Fibroblast of upper back skin (primary cell): ENCODE data around the gene TSPEAR.

Experiments used
- DNase-seq: peaks from one replicate; pipeline ENCODE4 v3.0.0-alpha.2; 2013

TSPEAR gene

GRCh38 chr21:44524414-44525371 is 186.7 kb downstream of the TSPEAR start:
- no peak for DNase-seq

- no peak for DNase-seq
These were observed 187.6 kb downstream of the TSPEAR start for GRCh38 chr21:44523567-44524413.

- no peak for DNase-seq
These were observed 188.6 kb downstream of the TSPEAR start for GRCh38 chr21:44522753-44523204.

DNA sequence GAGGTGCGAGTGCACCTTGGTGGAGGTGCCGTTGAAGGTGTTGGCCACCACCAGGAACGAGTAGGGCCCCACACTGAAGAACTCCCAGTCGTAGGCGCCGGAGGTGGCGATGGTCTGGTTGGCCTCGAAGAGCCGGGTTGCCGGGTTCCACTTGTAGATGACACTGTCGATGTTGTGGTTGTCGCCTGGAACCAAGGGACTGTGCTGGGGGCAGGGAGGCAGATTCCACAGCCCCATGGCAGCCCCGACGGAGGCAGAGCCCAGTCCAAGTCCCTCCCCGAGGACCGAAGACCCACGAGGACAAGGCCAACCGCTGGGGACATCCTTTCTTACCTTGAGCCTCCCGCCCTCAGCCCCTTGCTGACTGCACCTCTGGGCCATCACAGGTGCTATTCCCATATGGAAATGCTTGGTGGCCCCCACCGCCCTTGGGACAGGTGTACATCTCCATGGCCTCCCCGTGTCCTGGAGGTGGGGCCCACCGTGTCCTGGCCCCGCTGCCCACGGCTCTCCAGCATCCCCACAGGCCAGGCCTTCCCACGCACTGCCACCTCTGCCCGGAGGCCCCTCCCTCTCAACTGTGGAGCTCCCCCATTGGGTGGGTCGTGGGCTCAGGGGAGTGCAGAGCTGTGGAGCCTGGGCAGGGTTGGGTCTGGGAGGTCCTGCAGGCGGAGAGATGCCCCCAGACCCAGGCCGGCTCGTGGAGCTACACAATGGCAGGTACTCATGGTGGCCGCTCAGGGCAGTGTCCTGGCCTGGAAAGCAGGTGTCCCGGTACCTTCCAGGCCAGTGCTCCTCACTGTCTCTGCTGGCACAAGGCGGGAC is 189.2 kb downstream of the TSPEAR start:
- no peak for DNase-seq

- no peak for DNase-seq
These were observed 190.0 kb downstream of the TSPEAR start for GRCh38 chr21:44521301-44521927.

DNA sequence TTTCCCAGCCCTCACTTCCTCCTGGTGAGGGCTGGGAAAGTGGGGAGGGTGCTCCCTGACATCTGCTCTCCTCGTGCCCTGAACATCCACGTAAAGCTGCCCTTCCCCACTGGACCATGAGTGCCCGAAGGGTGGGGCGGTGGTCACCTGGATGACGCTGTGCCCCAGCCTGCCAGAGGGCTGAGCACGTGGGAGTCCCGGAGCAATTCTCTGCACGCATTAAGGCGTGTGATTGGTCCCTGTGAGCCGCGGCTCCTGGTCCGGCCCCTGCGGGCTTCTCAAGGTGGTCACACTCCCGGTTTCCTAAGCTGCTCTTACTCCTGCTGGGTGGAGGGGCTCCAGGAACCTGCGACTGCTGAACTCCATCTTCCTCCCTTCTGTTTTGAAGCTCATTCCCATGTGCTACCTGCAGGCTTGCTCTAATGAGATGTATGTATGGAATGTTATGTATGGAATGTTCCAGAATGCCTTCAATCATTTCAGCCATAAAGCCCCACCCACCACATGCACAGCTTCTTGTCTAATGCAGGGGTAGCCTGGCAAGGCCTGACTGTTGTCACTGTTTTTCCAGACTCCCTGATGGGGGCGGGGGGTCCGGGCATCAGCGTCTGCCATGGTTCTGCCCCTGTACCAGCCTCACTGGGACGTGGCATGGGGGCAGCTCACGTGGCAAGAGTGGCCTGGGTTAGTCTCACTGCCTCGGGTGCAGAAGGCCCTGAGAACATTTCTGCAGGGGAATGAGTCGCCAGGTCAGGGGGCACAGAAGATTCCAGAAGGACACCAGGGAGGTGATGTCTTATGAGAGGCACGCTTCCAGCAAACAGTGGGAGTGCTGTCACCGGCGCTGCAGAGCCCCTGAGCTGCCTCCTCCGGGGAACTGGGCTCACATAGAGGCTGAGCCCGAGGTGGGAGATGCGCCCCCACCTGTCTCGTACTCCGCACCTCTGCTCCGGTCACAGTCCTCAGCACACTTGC is 190.8 kb downstream of the TSPEAR start:
- no peak for DNase-seq

DNA sequence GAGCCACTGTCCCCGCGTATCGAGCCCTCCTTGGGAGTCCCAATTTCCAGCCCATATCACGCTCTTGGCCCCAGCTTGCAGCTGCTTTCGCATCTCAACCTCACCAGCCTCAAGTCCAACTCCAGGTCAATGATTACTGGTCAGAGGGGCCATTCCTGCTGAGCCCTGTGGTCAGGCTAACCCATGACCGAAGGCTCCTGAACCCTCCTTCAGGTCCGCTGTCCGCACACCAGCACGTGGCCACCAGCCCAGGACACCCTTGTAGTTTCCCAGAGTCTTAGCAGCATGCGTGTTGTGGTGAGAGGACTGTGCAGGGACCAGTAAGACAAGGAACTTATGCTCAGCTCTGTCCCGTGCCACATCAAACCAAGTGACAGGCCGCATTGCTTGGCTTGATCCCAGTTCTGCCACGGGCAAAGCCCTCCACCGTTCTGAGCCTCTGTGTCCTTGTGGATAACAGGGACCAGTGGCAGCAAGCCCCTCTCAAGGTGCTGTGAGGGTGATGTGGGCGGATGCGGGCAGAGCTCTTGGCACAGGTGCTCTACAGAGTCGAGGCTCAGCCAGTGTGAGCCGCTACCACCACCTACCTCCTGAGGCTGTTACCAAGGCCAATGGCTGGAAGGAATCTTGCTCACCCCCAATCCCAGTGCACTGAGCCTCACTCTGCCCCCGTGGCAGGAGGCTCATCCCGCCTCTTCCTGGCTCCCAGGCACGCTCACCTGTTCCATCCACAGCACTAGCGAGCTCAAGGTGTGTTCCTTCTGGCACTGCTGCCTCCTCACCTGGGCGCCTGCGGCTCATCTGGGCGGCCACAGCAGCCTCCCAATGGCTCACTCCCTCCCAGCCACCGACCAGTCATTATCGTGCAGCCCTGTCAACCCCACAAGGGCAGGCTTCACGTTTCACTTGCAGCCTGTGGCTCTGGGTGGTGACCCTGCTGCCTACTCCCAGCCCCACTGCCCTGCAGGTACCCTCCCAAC is 191.7 kb downstream of the TSPEAR start:
- no peak for DNase-seq

DNA sequence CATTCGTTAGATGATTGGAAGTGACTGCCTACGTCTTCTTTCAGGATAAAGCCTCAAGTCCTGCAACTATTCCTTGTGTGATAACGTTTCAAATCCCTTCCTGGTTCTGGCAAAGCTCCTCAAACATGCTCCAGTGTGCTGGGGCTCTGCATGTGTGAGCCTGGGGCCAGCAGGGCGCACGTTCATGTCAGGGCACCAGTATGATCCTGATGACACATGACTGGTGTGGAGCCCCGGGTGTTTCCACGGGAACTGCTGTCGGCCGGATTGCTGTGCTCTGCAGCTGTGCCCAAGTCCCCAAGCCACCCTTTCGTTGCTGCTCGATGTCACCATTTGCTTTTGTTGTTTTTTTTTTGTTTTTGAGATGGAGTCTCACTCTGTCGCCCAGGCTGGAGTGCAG is 192.7 kb downstream of the TSPEAR start:
- no peak for DNase-seq

DNA sequence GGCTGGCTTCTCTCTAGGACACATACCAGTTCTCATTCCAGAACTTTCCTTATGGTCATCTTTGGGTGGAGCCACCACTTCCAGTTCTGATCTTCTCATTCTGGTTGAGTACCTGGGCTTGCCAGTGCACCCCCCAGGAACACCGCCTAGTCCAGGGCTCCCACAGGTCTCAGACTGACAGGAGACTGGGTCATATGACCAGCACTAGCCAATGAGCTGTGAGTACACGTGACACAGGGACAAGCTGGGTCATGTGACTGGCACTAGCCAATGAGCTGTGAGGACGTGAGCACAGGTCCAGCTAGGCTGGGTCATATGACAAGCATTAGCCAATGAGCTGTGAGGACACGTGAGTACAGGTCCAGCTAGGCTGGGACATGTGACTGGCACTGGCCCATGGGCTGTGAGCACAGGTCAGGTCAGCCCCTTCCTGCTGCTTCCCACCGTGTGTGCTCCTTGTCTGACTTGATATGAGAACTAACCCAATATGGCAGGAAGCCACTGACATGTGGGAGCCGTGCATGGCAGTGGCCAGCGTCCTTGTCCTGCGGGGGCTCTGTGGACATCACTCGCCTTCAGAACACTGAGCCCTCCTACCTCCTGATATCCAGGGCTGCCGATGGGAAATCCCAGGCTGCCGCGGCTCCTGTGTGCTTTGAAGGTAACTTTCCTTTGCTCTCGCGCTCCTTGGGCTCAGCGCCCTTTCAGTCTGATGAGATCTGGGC is 194.0 kb downstream of the TSPEAR start:
- peak; percentile 8 for DNase-seq

DNA sequence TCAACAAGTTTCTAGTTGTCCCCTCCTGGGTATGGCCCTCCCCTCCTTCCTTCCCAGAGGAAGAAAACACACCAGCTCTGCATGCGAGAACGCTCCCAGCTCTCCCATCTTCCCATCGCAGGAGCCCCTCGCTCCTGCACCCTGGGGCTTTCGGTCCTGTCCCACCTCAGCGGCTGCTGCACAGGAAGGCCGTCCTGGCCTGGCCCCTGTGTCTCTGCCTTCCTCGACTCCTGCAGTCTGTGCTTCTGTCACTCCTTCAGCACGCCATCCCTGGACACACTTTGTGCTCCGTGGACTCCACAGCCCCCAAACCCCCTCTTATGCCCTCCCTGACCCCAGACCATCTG is 194.6 kb downstream of the TSPEAR start:
- DNase-seq: no peak

GRCh38 chr21:44516342-44516741 is 195.0 kb downstream of the TSPEAR start:
- DNase-seq: no peak

DNA sequence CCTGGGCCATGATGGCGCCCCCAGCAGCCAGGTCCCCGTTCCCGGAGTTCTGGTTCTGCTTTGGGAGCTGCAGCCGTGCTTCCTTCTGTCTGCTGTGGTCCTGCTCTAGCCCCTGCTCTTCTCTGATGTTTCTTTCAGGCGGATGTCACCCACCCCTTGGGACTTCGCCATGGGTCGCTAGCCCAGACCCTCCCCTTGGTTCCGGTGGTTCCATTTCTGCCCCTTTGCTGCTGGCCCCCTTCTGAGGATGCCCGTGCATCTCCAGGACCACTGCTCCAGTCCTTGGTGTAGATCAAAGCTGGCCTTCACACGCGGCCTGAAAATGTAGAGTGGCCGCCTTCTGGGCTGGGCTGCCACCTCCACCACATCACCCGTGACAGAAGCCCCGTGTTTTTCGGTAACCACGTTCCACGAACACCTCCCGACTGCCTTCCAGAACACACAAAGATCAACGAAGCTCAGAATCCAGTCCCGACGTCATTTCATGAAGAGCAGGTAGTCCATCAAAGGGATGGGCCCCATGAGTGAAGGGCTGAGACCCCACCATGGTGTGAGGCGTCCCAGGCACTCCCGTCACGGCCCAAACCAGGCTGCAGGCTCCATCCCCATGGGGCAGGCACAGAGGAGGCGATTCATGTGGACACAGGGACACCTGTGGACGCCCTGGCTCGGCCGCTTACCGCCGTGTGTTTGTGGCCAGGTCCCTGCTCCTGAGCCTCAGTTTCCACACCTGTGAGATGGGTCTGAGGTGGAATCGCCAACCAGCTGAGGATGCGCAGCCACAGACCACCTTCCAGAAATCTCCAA is 195.8 kb downstream of the TSPEAR start:
- DNase-seq: no peak

GRCh38 chr21:44514746-44515358 is 196.5 kb downstream of the TSPEAR start:
- no peak for DNase-seq

DNA sequence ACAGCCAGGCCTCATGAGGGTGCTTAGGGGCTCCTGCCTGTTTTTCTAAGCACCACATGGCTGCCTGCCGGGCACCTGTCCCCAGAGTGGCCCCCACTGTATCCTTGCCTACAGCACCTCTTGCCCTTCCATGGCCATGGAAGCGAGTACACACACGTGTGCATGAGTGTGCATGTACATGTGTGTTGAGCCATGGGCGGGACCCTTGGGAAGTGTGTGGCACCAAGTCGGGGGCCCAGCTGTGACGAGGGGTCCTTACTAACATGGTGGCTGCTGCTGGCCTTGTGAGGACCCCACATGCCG is 197.2 kb downstream of the TSPEAR start:
- DNase-seq: no peak

DNA sequence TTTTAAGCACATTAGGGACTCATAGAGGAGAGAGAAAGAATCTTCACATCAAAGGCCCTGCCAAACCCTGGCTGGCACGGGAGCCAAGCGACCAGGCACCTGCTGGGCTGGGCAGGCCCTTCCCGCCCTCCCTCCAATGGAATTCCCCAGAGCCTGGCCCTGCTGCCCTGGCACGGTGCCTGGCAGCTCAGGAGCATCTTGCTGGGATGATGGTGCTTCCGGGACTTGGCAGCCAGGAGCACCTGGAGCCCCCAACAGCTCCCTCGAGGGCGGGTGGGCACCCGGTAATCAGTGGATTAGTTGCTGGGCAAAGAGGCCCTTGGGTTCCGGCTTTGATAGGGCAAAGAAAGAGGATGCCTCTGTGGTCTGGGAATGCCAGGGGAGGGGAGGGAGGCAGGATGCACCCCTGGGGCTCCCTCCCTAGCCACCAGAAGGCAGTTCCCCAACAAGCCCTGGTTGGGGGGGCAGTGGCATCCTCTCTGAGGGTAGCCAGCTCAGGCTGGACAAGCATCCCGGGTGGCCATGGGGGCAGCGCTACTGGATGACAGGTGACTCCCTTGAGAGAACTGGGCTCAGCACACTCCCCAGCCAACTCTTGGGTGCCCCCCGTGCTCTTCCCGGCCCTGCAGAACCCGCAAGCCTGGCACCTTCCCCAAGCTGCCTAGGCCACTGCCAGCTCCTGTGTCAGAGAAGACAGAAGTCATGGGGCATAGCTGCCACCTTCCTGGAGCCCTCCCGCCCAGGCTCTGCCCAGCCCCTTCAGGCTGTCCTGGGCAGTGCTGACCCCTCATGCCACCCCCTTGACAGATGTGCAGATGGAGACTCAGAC is 197.8 kb downstream of the TSPEAR start:
- no peak for DNase-seq

DNA sequence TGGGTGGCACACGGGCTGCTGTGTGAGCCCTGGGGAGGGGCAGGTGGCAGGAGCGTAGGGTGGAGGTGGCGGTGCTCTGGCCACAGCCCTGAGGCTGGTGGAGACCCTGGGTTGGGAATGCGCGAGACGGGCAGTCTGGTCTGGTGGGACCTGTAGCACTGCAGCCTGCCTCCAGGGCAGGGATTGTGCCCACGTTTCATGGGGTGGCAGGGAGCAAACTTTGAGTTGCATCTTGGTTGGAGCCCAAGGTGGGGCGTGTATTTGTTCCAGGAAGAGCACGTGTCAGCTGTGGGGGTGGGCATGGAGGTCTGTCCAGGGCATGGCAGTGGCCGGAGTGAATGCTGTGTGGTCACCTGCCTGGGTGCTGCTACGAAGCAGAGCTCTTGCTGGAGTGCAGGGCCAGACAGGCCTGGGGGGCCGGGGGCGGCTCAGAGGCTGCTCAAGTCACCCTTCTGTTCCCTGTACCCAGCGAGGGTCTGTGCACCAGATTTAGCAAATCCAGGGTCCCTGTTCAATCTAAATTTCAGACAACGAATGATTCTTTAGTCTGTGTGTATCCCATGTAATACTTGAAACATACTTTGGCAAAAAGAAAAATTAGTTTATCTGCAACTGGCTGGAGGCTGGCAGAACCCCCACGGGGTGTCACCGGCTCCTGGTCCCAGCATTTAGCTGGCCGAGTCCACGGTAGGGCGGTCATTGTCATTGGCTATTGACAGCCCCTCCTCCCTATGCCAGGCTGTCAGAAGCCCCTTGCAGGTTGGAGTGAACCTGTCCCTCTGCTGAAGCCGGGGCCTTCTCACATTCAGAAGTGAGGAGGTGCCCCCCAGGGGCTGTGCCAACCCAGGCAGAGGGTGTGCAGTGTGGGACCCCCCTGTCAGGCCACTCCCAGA is 198.6 kb downstream of the TSPEAR start:
- DNase-seq: no peak
